GM23338 (cell line): Measurements from ENCODE around the gene CDK2. TPM values are rescaled to one million over a fixed set of nuclear protein-coding genes. Genes with fewer than 3 reads are reported as not detected.

Experiments
- ATAC-seq: fragments of 200-7000 bp; cut with Tn5 transposase; 3 replicates; pipeline ENCODE4 v1.9.1; 2020
- DNase-seq: peaks from one replicate; pipeline ENCODE4 v3.0.0-alpha.2; 2015; ENCODE audit warnings: low spot score
- H2AFZ ChIP-seq: fragments of 200-600 bp; sonication (generic); 2 replicates; pipeline ENCODE4 v1.8.0; 2016; ENCODE audit warnings: antibody characterized with exemption, mild to moderate bottlenecking, moderate library complexity
- H3F3A ChIP-seq: fragments of 200-600 bp; sonication (generic); replicated peaks from 2 replicates; pipeline ENCODE4 v1.8.0; 2017; ENCODE audit warnings: antibody characterized with exemption, mixed run types, low read depth
- H3K27ac ChIP-seq: fragments of 200-600 bp; sonication (generic); 2 replicates; pipeline ENCODE4 v1.6.1; 2016; ENCODE audit warnings: low read depth
- H3K27me3 ChIP-seq: fragments of 200-600 bp; sonication (generic); 2 replicates; pipeline ENCODE4 v1.8.0; 2016; ENCODE audit warnings: mild to moderate bottlenecking, mixed run types, moderate library complexity; ENCODE audit not compliant: insufficient read depth
- H3K36me3 ChIP-seq: fragments of 200-600 bp; sonication (generic); 2 replicates; pipeline ENCODE4 v1.8.0; 2016; ENCODE audit warnings: mild to moderate bottlenecking; ENCODE audit not compliant: insufficient read depth
- H3K4me1 ChIP-seq: fragments of 200-600 bp; sonication (generic); 2 replicates; pipeline ENCODE4 v1.8.0; 2016; ENCODE audit warnings: mild to moderate bottlenecking, moderate library complexity; ENCODE audit not compliant: insufficient read depth
- H3K4me2 ChIP-seq: fragments of 200-600 bp; sonication (generic); 2 replicates; pipeline ENCODE4 v1.7.1; 2017; ENCODE audit warnings: mixed run types
- H3K4me3 ChIP-seq: fragments of 200-600 bp; sonication (generic); 2 replicates; pipeline ENCODE4 v1.6.1; 2016; ENCODE audit warnings: mixed run types
- H3K79me2 ChIP-seq: fragments of 200-600 bp; sonication (generic); replicated peaks from 2 replicates; pipeline ENCODE4 v1.8.0; 2017; ENCODE audit warnings: mild to moderate bottlenecking; ENCODE audit not compliant: insufficient read depth
- H3K9me2 ChIP-seq: fragments of 200-600 bp; sonication (generic); 2 replicates; pipeline ENCODE4 v1.8.0; 2017; ENCODE audit not compliant: insufficient read depth
- H4K20me1 ChIP-seq: fragments of 200-600 bp; sonication (generic); replicated peaks from 2 replicates; pipeline ENCODE4 v1.8.0; 2017; ENCODE audit warnings: mild to moderate bottlenecking; ENCODE audit not compliant: insufficient read depth
- H3K27ac Mint-ChIP-seq: 2 replicates; pipeline ENCODE4 v1.8.0; 2020; ENCODE audit warnings: inconsistent platforms, mild to moderate bottlenecking, moderate library complexity, mixed read lengths
- H3K27me3 Mint-ChIP-seq: 3 replicates; pipeline ENCODE4 v1.8.0; 2022; ENCODE audit warnings: low read depth, mild to moderate bottlenecking, moderate library complexity, mixed read lengths, inconsistent platforms; ENCODE audit not compliant: insufficient read depth, poor library complexity
- H3K36me3 Mint-ChIP-seq: 3 replicates; pipeline ENCODE4 v1.8.0; 2021; ENCODE audit warnings: low read depth, mild to moderate bottlenecking, inconsistent platforms, moderate library complexity, mixed read lengths
- H3K4me1 Mint-ChIP-seq: 3 replicates; pipeline ENCODE4 v1.8.0; 2020; ENCODE audit warnings: mild to moderate bottlenecking, inconsistent platforms, mixed read lengths
- H3K4me3 Mint-ChIP-seq: 3 replicates; pipeline ENCODE4 v1.8.0; 2021; ENCODE audit warnings: moderate library complexity, mild to moderate bottlenecking, inconsistent platforms, mixed read lengths
- H3K9me3 Mint-ChIP-seq: 3 replicates; pipeline ENCODE4 v1.8.0; 2020; ENCODE audit warnings: moderate library complexity, mild to moderate bottlenecking, inconsistent platforms, mixed read lengths
- CREB1 ChIP-seq: fragments of 250-450 bp; sonication (Bioruptor Pico); IDR thresholded peaks from 2 replicates; pipeline ENCODE4 v1.5.0; 2020; ENCODE audit warnings: low read depth, mild to moderate bottlenecking, moderate library complexity
- CTCF ChIP-seq, 2 experiments: fragments of 200-600 bp in 1 of 2; sonication (generic) in 1 of 2; conservative IDR thresholded peaks; 2 replicates each; pipeline versions ENCODE4 v1.5.1 to v1.6.1; 2016 to 2017; ENCODE audit warnings: antibody characterized with exemption in 2 of 2, low read depth in 2 of 2, mild to moderate bottlenecking in 2 of 2, moderate library complexity in 1 of 2
- EZH2 ChIP-seq: fragments of 200-600 bp; sonication (generic); IDR thresholded peaks from one replicate; pipeline ENCODE4 v1.8.0; 2017; ENCODE audit warnings: antibody characterized with exemption, mild to moderate bottlenecking, low read depth; ENCODE audit not compliant: unreplicated experiment
- EZH2phosphoT487 ChIP-seq: fragments of 200-600 bp; sonication (generic); IDR thresholded peaks from one replicate; pipeline ENCODE4 v1.8.1; 2018; ENCODE audit warnings: antibody characterized with exemption; ENCODE audit not compliant: unreplicated experiment
- JUNB ChIP-seq: IDR thresholded peaks from one replicate; pipeline ENCODE4 v1.6.1; 2016; ENCODE audit warnings: antibody characterized with exemption; ENCODE audit not compliant: unreplicated experiment
- NANOG ChIP-seq: IDR thresholded peaks from 2 replicates; pipeline ENCODE4 v1.6.1; 2016; ENCODE audit warnings: antibody characterized with exemption, borderline replicate concordance
- POLR2AphosphoS5 ChIP-seq: IDR thresholded peaks from 2 replicates; pipeline ENCODE4 v1.6.1; 2016; ENCODE audit warnings: antibody characterized with exemption, low read depth
- STAT1 ChIP-seq: IDR thresholded peaks from one replicate; pipeline ENCODE4 v1.6.1; 2016; ENCODE audit warnings: antibody characterized with exemption; ENCODE audit not compliant: unreplicated experiment
- ZNF114 ChIP-seq: fragments of 250-450 bp; sonication (Bioruptor Pico); IDR thresholded peaks from 2 replicates; pipeline ENCODE4 v1.5.0; 2020; ENCODE audit warnings: mild to moderate bottlenecking, moderate library complexity
- ZNF331 ChIP-seq: fragments of 250-450 bp; sonication (Bioruptor Pico); IDR thresholded peaks from 2 replicates; pipeline ENCODE4 v1.5.0; 2020; ENCODE audit warnings: low read depth, mild to moderate bottlenecking, moderate library complexity
- polyA plus RNA-seq: library from polyadenylated mRNA; unstranded; fragments of >200 nt; fragmentation: Nextera tagmentation; extraction: Ambion mirVana; gene quantifications from 2 replicates; pipeline ENCODE4 v1.2.1, GENCODE V29; 2016
- total RNA-seq: library from RNA; depleted of rRNA; stranded (reverse); fragments of >200 nt; shearing (Covaris generic); gene quantifications from 2 replicates; pipeline ENCODE4 v1.2.3, GENCODE V29; 2014
- TF ChIP-seq, protein P1 (sequence below): IDR thresholded peaks from one replicate; pipeline ENCODE4 v1.6.1; 2018; ENCODE audit warnings: antibody characterized with exemption; ENCODE audit not compliant: unreplicated experiment

CDK2 gene
- total and polyA plus RNA-seq, 2 experiments from 2014 or later, result 15.2 to 31.0 TPM

DNA sequence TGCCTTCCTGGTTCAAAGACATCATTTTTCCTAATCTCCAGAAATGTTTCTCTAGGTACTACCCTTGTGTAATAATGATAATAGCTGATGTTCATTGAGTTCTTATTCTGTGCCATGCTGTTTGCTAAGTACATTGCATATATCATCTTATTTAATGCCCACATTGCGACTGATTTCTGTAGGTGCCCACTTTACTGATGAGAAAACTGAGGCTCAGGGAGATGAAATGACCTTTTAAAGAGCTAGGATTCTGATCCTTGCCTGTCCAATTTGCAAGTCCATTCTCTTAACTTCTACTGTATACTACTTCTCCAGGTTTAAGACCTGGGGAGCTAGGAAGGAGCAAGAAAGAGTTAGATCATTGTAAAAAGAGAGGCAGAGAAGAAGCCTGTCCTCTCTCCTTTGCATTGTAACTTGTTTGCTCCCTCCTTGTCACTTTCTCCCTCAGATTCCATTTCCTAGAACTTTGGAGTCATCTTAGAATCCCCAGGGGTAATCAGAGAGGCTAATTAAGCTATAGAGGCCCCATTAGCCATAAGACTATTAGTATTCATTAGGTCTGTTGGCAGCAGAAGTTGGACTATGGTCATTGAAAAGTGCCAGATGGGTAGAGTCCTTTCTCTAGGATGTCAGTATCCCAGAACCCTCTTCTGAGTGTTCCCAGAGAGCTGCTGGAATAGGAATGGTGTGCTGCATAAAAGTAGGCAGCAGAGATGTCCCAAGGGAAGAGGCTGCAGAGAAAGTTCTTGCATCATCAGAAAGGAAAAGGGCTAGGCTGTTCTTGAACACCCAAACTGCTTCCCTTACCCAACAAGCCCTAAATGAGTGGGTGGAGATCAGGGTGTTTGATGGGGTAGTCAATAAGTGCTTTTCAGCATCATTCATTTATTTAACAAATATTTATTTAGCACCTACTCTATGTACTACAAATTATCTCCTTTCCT is 32.6 kb upstream of the CDK2 start:
- Histone ChIP-seq H3K27me3 (peaks cover 43% of the 10 kb centered on the region), H3F3A (no peaks in the 10 kb centered on the region), H3K4me2 (no peak overlapping the region), H3K36me3 (no peaks in the 10 kb centered on the region), H3K79me2 (no peaks in the 10 kb centered on the region), H4K20me1 (no peaks in the 10 kb centered on the region), H2AFZ (no peak overlapping the region), H3K9me2 (no peaks in the 10 kb centered on the region), H3K27ac (no peak overlapping the region), H3K4me1 (peaks cover 35% of the 10 kb centered on the region), H3K4me3 (no peak overlapping the region)
- no peak overlapping the region for H3K27ac Mint-ChIP-seq
- H3K9me3 Mint-ChIP-seq, result no peaks in the 10 kb centered on the region
- DNase-seq, result no peak
- peaks cover 27% of the 10 kb centered on the region for H3K27me3 Mint-ChIP-seq
- TF ChIP-seq EZH2 (no peak), EZH2phosphoT487 (no peak), NANOG (no peak), ZNF331 (no peak)
- TF ChIP-seq, protein P1, sequence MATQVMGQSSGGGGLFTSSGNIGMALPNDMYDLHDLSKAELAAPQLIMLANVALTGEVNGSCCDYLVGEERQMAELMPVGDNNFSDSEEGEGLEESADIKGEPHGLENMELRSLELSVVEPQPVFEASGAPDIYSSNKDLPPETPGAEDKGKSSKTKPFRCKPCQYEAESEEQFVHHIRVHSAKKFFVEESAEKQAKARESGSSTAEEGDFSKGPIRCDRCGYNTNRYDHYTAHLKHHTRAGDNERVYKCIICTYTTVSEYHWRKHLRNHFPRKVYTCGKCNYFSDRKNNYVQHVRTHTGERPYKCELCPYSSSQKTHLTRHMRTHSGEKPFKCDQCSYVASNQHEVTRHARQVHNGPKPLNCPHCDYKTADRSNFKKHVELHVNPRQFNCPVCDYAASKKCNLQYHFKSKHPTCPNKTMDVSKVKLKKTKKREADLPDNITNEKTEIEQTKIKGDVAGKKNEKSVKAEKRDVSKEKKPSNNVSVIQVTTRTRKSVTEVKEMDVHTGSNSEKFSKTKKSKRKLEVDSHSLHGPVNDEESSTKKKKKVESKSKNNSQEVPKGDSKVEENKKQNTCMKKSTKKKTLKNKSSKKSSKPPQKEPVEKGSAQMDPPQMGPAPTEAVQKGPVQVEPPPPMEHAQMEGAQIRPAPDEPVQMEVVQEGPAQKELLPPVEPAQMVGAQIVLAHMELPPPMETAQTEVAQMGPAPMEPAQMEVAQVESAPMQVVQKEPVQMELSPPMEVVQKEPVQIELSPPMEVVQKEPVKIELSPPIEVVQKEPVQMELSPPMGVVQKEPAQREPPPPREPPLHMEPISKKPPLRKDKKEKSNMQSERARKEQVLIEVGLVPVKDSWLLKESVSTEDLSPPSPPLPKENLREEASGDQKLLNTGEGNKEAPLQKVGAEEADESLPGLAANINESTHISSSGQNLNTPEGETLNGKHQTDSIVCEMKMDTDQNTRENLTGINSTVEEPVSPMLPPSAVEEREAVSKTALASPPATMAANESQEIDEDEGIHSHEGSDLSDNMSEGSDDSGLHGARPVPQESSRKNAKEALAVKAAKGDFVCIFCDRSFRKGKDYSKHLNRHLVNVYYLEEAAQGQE, result no peak
- H3K4me1 Mint-ChIP-seq, result peaks cover 28% of the 10 kb centered on the region
- no peak for ATAC-seq
- H3K36me3 Mint-ChIP-seq, result no peaks in the 10 kb centered on the region; the same call in 2 of the 3 replicates
- H3K4me3 Mint-ChIP-seq, result no peak overlapping the region

GRCh38 chr12:55934773-55935172 is 31.9 kb upstream of the CDK2 start:
- H3K4me2 ChIP-seq, result no peak overlapping the region
- H3K27ac ChIP-seq, result no peak overlapping the region
- TF ChIP-seq NANOG (no peak), POLR2AphosphoS5 (no peak), ZNF114 (CRISPR knock-in tag) (no peak), STAT1 (no peak), CREB1 (CRISPR knock-in tag) (no peak), CTCF (conservative IDR thresholded peaks at IDR 0.05; ENCODE audit: low read depth in 2 of 2) (no peak), EZH2 (no peak), JUNB (no peak), EZH2phosphoT487 (no peak)
- TF ChIP-seq, protein P1, result no peak

More at GRCh38 chr12:55934773-55935172, 31.9 kb upstream of the CDK2 start:
- H3K27ac Mint-ChIP-seq, result no peak overlapping the region
- peaks cover 23% of the 10 kb centered on the region for H3K4me1 Mint-ChIP-seq
- Histone ChIP-seq H4K20me1 (no peaks in the 10 kb centered on the region), H3K27me3 (peaks cover 43% of the 10 kb centered on the region), H3K4me1 (peaks cover 31% of the 10 kb centered on the region), H3K36me3 (no peaks in the 10 kb centered on the region), H3K79me2 (no peaks in the 10 kb centered on the region), H3F3A (no peaks in the 10 kb centered on the region), H3K4me3 (no peak overlapping the region), H3K9me2 (no peaks in the 10 kb centered on the region), H2AFZ (no peak overlapping the region)
- no peaks in the 10 kb centered on the region for H3K9me3 Mint-ChIP-seq
- H3K4me3 Mint-ChIP-seq, result no peak overlapping the region
- H3K27me3 Mint-ChIP-seq, result peaks cover 31% of the 10 kb centered on the region
- DNase-seq (no peak), ATAC-seq (no peak)
- no peaks in the 10 kb centered on the region; the same call in 2 of the 3 replicates for H3K36me3 Mint-ChIP-seq
